ENCODE results near the gene RPTN.

RPTN gene

DNA sequence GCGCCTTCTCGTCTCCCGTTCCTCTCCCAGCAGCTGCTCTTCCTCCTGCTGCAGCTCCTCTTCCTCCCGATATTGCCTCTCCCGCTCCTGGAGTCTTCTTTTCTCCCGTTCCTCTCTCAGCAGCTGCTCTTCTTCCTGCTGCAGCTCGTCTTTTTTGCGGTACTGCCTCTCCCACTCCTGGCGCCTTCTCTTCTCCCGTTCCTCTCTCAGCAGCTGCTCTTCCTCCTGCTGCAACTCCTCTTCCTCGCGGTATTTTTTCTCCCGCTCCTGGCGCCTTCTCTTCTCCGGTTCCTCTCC lies 49.1 kb downstream of the RPTN start:
- no peak for ATAC-seq
- Mint-ChIP-seq H3K27ac (no peak overlapping the region), H3K4me3 (no peak overlapping the region), H3K36me3 (no peaks in the 10 kb centered on the region), H3K9me3 (no peaks in the 10 kb centered on the region), H3K27me3 (no peaks in the 10 kb centered on the region), H3K4me1 (no peaks in the 10 kb centered on the region)

DNA sequence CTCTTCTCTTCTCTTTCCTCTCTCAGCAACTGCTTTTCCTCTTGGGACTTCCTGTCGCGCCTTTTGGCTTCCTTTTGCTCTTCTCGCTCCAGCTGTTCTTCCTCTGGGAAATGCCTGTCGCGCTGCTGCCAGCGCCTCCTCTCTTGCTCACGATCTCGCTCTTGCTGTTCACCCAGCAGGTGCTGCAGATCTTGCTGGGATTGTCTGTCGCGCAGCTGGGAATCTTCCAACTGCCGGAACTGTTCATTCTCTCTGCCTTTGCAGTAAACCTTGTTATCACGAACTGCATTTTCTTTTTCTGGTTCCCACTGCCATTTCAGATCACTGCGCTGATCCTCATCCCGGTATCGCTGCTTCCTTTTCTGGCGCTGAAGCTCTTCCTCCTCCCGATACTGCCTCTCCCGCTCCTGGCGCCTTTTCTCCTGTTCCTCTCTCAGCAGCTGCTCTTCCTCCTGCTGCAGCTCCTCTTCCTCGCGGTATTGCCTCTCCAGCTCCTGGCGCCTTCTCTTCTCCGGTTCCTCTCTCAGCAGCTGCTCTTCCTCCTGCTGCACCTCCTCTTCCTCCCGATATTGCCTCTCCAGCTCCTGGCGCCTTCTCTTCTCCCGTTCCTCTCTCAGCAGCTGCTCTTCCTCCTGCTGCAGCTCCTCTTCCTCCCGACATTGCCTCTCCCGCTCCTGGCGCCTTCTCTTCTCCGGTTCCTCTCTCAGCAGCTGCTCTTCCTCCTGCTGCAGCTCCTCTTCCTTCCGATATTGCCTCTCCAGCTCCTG lies 49.6 kb downstream of the RPTN start:
- no peaks in the 10 kb centered on the region for H3K9me3 Mint-ChIP-seq
- H3K4me3 Mint-ChIP-seq = no peak overlapping the region
- no peaks in the 10 kb centered on the region for H3K4me1 Mint-ChIP-seq
- no peak overlapping the region for H3K27ac Mint-ChIP-seq
- no peaks in the 10 kb centered on the region for H3K27me3 Mint-ChIP-seq
- ATAC-seq = no peak
- no peaks in the 10 kb centered on the region for H3K36me3 Mint-ChIP-seq

DNA sequence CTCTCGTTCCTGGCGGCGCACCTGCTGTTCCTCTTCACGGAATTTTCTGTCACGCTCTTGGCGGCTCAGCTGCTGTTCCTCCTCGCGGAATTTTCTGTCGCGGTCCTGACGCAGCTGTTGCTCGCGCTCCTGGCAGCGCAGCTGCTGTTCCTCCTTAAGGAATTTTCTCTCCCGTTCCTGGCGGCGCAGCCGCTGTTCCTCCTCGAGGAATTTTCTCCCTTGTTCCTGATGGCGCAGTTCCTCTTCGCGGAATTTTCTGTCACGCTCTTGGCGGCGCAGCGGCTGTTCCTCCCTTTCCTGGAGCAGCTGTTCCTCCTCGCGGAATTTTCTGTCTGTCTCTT lies 50.2 kb downstream of the RPTN start:
- no peaks in the 10 kb centered on the region for H3K36me3 Mint-ChIP-seq
- no peaks in the 10 kb centered on the region for H3K4me1 Mint-ChIP-seq
- peaks cover 2% of the 10 kb centered on the region for H3K27me3 Mint-ChIP-seq
- no peak overlapping the region for H3K27ac Mint-ChIP-seq
- no peak overlapping the region for H3K4me3 Mint-ChIP-seq
- ATAC-seq = no peak
- no peaks in the 10 kb centered on the region for H3K9me3 Mint-ChIP-seq

DNA sequence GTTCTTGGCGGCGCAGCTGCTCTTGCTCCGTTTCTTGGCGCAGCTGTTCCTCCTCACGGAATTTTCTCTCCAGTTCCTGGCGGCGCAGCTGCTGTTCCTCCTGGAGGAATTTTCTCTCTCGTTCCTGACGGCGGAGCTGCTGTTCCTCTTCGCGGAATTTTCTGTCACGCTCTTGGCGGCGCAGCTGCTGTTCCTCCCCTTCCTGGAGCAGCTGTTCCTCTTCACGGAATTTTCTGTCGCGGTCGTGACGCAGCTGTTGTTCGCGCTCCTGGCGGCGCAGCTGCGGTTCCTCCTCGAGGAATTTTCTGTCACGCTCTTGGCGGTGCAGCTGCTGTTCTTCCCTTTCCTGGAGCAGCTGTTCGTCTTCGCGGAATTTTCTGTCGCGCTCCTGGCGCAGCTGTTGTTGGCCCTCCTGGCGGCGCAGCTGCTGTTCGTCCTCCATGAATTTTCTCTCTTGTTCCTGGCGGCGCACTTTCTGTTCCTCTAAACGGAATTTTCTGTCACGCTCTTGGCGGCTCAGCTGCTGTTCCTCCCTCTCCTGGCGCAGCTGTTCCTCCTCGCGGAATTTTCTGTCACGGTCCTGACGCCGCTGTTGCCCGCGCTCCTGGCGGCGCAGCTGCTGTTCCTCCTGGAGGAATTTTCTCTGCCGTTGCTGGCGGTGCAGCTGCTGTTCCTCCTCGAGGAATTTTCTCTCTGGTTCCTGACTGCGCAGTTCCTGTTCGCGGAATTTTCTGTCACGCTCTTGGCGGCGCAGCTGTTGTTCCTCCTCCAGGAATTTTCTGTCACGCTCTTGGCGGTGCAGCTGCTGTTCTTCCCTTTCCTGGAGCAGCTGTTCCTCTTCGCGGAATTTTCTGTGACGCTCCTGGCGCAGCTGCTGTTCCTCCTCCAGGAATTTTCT lies 50.8 kb downstream of the RPTN start:
- Mint-ChIP-seq H3K27ac (no peak overlapping the region), H3K4me3 (no peak overlapping the region), H3K4me1 (no peaks in the 10 kb centered on the region), H3K27me3 (peaks cover 8% of the 10 kb centered on the region), H3K36me3 (no peaks in the 10 kb centered on the region), H3K9me3 (no peaks in the 10 kb centered on the region)
- no peak for ATAC-seq

DNA sequence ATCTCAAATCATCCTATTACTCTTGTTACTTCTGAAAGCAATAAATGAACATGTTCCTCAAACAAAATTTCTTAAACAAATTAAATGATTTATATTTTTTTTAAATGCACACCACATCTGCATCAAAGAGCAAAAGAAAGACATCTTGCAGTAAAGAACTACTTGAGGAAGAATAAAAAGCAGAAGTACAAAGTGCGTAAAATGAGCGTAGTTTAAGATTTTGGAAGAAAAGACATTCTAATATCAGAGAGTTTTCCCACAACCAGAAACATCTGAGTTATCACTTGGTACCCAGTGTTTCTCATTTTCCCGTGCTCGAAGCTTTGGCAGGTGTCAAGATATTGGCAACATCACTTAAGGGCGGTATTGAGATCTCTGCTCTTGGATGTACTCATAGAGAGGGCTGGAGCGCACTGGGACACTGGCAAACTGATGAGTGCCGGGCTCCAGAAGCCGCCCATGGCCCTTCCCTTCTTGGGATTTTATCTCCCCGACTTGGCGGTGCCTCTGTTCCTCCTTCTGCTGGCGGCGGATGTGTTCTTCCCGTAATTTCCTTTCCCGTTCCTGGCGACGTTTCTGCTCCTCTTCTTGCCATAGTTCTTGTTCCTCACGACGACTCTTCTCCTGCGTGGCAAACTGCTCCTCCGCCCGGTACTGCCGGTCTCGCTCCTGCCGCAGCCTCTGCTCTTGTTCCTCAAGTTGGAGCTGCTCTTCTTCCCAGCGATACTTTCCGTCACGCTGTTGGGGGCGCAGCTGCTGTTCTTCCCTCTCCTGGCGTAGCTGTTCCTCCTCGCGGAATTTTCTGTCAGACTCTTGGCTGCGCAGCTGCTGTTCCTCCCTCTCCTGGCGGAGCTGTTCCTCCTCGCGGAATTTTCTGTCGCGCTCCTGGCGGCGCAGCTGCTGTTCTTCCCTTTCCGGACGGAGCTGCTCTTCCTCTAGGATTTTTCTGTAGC lies 51.7 kb downstream of the RPTN start:
- no peak for ATAC-seq
- H3K36me3 Mint-ChIP-seq = no peaks in the 10 kb centered on the region
- no peak overlapping the region for H3K27ac Mint-ChIP-seq
- peaks cover 17% of the 10 kb centered on the region for H3K27me3 Mint-ChIP-seq
- no peak overlapping the region for H3K4me3 Mint-ChIP-seq
- H3K9me3 Mint-ChIP-seq = no peaks in the 10 kb centered on the region
- H3K4me1 Mint-ChIP-seq = no peaks in the 10 kb centered on the region

DNA sequence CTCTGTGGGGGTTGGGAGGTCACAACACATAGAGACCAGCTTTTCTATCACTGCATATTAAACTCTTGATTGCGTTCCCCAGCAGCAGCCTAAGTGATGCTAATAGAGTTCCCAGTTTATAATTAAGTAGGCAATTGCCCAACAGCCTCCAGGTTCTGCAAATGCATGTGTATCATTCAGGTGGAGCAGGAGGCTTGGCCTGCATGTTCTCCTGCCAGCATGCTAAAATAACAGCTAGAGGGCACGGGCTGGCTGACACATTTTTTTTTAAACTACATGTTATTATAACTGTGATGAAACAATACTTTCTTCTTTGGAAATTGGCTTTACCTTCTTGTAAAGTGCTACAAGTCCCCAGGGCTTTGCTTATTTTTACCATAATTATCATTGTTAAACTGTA lies 54.2 kb downstream of the RPTN start:
- Mint-ChIP-seq H3K4me1 (no peaks in the 10 kb centered on the region), H3K27me3 (peaks cover 38% of the 10 kb centered on the region), H3K9me3 (no peaks in the 10 kb centered on the region), H3K4me3 (no peak overlapping the region), H3K27ac (no peak overlapping the region), H3K36me3 (no peaks in the 10 kb centered on the region)
- ATAC-seq = no peak
